DOHH2 (cell line): ENCODE measurements around the gene ZNF274.

Experiments used
- H3F3A ChIP-seq: fragments of 200-600 bp; sonication (generic), shearing (Covaris generic); 2 replicates; pipeline ENCODE4 v1.6.0; 2016; ENCODE audit warnings: antibody characterized with exemption, mild to moderate bottlenecking; ENCODE audit not compliant: control insufficient read depth, insufficient read depth
- H3K27ac ChIP-seq: fragments of 200-600 bp; sonication (generic); 2 replicates; pipeline ENCODE4 v1.5.1; 2014; ENCODE audit warnings: low read depth, mild to moderate bottlenecking, low read length, moderate library complexity
- H3K27me3 ChIP-seq: fragments of 200-600 bp; sonication (generic); 2 replicates; pipeline ENCODE4 v1.6.1; 2014; ENCODE audit warnings: mild to moderate bottlenecking, low read length, mixed read lengths; ENCODE audit not compliant: control insufficient read depth
- H3K36me3 ChIP-seq: fragments of 200-600 bp; sonication (generic); 2 replicates; pipeline ENCODE4 v1.6.1; 2014; ENCODE audit warnings: mild to moderate bottlenecking, low read length, moderate library complexity, mixed read lengths; ENCODE audit not compliant: control insufficient read depth
- H3K4me1 ChIP-seq: fragments of 200-600 bp; sonication (generic); 2 replicates; pipeline ENCODE4 v1.6.1; 2014; ENCODE audit warnings: mild to moderate bottlenecking, low read length, mixed read lengths; ENCODE audit not compliant: control insufficient read depth
- H3K4me2 ChIP-seq: fragments of 200-600 bp; sonication (generic); 2 replicates; pipeline ENCODE4 v1.6.0; 2014; ENCODE audit warnings: mild to moderate bottlenecking, low read length, moderate library complexity
- H3K4me3 ChIP-seq: fragments of 200-600 bp; sonication (generic); 2 replicates; pipeline ENCODE4 v1.5.1; 2014; ENCODE audit warnings: mild to moderate bottlenecking, low read length, mixed read lengths
- H3K79me2 ChIP-seq: fragments of 200-600 bp; sonication (generic); 2 replicates; pipeline ENCODE4 v1.6.1; 2014; ENCODE audit warnings: mild to moderate bottlenecking, low read length, mixed read lengths; ENCODE audit not compliant: control insufficient read depth
- H3K9me2 ChIP-seq: fragments of 200-600 bp; sonication (generic); replicated peaks from 2 replicates; pipeline ENCODE4 v1.6.1; 2014; ENCODE audit warnings: mild to moderate bottlenecking, low read length, mixed read lengths; ENCODE audit not compliant: control insufficient read depth
- H3K9me3 ChIP-seq: fragments of 200-600 bp; sonication (generic); 2 replicates; pipeline ENCODE4 v1.6.1; 2014; ENCODE audit warnings: antibody characterized with exemption, low read length, mixed read lengths; ENCODE audit not compliant: control insufficient read depth, insufficient read depth
- H4K20me1 ChIP-seq: fragments of 200-600 bp; sonication (generic); 2 replicates; pipeline ENCODE4 v1.6.0; 2014; ENCODE audit warnings: low read depth, mild to moderate bottlenecking, antibody characterized with exemption, low read length, moderate library complexity; ENCODE audit not compliant: control insufficient read depth, insufficient read depth
- EZH2phosphoT487 ChIP-seq: fragments of 200-600 bp; sonication (generic); IDR thresholded peaks from 2 replicates; pipeline ENCODE4 v1.6.1; 2017; ENCODE audit warnings: borderline replicate concordance, mild to moderate bottlenecking, antibody characterized with exemption, low read length, moderate library complexity, mixed read lengths
- TF ChIP-seq, protein P1 (sequence below): fragments of 200-600 bp; sonication (generic); IDR thresholded peaks from one replicate; pipeline ENCODE4 v1.5.1; 2014; ENCODE audit warnings: antibody characterized with exemption, mild to moderate bottlenecking, low read depth, low read length; ENCODE audit not compliant: poor library complexity, severe bottlenecking

ZNF274 gene

DNA sequence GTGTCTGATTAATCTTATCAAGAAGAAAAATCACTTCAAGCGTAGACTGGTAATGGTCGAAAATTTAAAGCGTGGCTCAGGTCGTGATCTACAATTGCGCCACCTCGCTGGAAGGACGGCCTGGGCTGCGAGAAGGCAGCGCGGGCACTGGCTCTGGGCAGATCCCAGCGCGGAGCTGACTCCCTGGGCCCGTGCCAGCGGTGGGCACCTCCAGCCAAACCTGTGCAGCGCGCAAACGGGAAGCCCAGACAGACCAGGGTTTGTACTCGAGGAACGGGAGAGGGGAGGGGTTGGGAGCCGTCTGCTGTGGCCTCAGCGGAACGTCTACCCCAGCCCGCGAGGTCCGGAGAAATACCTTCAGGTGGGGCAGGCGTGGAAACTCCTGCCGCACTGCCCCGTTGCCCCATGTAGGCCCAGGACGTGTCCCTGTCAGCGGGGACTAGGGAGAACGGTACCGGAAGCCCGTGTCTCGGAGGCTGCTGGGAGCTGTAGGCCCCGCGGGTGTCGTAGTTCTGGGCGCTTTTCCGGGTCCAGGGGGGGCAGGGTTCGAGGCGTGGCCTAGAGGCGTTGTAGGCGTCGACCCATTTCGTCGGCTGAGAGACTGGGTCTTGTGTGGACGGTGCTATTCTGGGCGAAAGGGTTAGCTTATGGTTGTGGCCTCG lies 21.1 kb downstream of the ZNF274 start:
- no peak overlapping the region for H3K4me3 ChIP-seq
- no peaks in the 10 kb centered on the region for H3K79me2 ChIP-seq
- no peaks in the 10 kb centered on the region for H3K27me3 ChIP-seq
- H3K4me2 ChIP-seq: no peak overlapping the region
- TF ChIP-seq, protein P1, sequence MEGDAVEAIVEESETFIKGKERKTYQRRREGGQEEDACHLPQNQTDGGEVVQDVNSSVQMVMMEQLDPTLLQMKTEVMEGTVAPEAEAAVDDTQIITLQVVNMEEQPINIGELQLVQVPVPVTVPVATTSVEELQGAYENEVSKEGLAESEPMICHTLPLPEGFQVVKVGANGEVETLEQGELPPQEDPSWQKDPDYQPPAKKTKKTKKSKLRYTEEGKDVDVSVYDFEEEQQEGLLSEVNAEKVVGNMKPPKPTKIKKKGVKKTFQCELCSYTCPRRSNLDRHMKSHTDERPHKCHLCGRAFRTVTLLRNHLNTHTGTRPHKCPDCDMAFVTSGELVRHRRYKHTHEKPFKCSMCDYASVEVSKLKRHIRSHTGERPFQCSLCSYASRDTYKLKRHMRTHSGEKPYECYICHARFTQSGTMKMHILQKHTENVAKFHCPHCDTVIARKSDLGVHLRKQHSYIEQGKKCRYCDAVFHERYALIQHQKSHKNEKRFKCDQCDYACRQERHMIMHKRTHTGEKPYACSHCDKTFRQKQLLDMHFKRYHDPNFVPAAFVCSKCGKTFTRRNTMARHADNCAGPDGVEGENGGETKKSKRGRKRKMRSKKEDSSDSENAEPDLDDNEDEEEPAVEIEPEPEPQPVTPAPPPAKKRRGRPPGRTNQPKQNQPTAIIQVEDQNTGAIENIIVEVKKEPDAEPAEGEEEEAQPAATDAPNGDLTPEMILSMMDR: no peak
- no peak for TF ChIP-seq EZH2phosphoT487
- H3F3A ChIP-seq: no peaks in the 10 kb centered on the region
- no peaks in the 10 kb centered on the region for H3K9me2 ChIP-seq
- no peak overlapping the region for H3K27ac ChIP-seq
- peaks cover 31% of the 10 kb centered on the region for H3K36me3 ChIP-seq
- H3K4me1 ChIP-seq: no peaks in the 10 kb centered on the region
- H4K20me1 ChIP-seq: no peaks in the 10 kb centered on the region
- H3K9me3 ChIP-seq: peaks cover 73% of the 10 kb centered on the region

DNA sequence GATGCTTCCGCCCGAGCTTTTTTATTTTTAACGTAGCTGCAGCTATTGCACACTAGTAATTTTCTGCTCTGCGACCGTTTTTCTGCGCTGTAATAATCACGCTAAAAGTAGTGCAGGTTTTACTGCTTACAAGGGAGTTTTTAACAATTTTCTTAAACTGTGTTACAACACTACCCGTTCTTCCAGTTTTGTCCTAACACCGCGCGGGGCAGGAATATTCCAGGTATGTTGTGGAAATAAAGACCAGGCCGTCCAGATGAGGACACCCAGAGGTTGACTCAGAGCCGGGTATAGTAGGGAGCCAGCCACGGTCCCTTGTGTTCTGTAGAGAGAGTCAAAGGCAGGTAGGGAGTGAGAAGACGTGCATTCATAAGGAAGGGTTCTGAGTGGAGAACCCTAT lies 21.7 kb downstream of the ZNF274 start:
- no peak overlapping the region for H3K4me2 ChIP-seq
- no peaks in the 10 kb centered on the region for H4K20me1 ChIP-seq
- TF ChIP-seq EZH2phosphoT487: no peak
- TF ChIP-seq, protein P1: no peak
- peaks cover 33% of the 10 kb centered on the region for H3K36me3 ChIP-seq
- peaks cover 71% of the 10 kb centered on the region for H3K9me3 ChIP-seq
- no peaks in the 10 kb centered on the region for H3K79me2 ChIP-seq
- H3K27me3 ChIP-seq: no peaks in the 10 kb centered on the region
- no peaks in the 10 kb centered on the region for H3F3A ChIP-seq
- no peaks in the 10 kb centered on the region for H3K4me1 ChIP-seq
- H3K4me3 ChIP-seq: no peak overlapping the region
- no peaks in the 10 kb centered on the region for H3K9me2 ChIP-seq
- no peak overlapping the region for H3K27ac ChIP-seq

DNA sequence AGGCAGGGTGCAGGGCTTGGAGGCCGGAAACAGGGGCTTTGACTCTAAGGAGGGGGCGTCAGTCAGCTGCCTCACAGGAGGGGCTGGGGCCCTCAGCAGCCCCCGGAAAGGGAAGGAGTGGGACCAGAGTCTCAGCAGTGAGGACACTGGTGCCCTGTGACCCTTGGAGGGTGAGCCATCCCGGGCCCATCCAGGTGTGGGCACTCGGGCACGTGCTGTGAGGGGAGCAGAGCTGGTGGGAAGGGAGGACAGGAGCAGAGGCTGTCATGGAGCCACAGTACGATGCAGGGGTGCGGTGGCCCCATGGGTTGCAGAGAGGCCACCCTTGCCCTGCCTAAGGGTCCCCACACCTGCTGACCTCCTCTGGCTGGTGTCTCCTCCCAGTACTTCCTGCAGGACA lies 26.7 kb downstream of the ZNF274 start:
- Histone ChIP-seq H3K4me3 (no peak overlapping the region), H3K27ac (no peak overlapping the region), H3K9me2 (no peaks in the 10 kb centered on the region), H3K36me3 (peaks cover 69% of the 10 kb centered on the region), H4K20me1 (no peaks in the 10 kb centered on the region), H3F3A (no peaks in the 10 kb centered on the region), H3K9me3 (peaks cover 62% of the 10 kb centered on the region), H3K4me2 (no peak overlapping the region), H3K27me3 (no peaks in the 10 kb centered on the region), H3K79me2 (no peaks in the 10 kb centered on the region), H3K4me1 (no peaks in the 10 kb centered on the region)
- TF ChIP-seq, protein P1: no peak
- no peak for TF ChIP-seq EZH2phosphoT487
